Caco-2 (cell line): Measurements from ENCODE around the gene AOPEP. TPM values are rescaled to one million over a fixed set of nuclear protein-coding genes. Genes with fewer than 3 reads are reported as not detected.

Source experiments
- BruUV-seq: library from RNA; stranded (reverse); fragments of 400-500 nt; replicated peaks from 2 replicates; lab custom pipeline; 2021; lab: Mats Ljungman, UMichigan
- CTCF ChIA-PET: fragments of 300-600 bp; sonication (Branson Sonifier 250); formaldehyde crosslinking; loops from one replicate; lab custom pipeline; 2022; ENCODE audit warnings: antibody characterized with exemption; lab: Charles Lee
- POLR2A ChIA-PET: fragments of 300-600 bp; sonication (Branson Sonifier 250); formaldehyde crosslinking; loops from one replicate; lab custom pipeline; 2022; ENCODE audit warnings: antibody characterized with exemption; lab: Charles Lee
- DNase-seq, 2 experiments: peaks; one replicate each; pipeline versions ENCODE4 v3.0.0 to v3.0.0-alpha.2; 2020 to 2022
- H3K27me3 ChIP-seq: replicated peaks from 2 replicates; pipeline ENCODE4 v1.6.0; 2011; ENCODE audit warnings: low read length; ENCODE audit not compliant: control insufficient read depth, insufficient read depth
- H3K36me3 ChIP-seq: 2 replicates; pipeline ENCODE4 v1.5.1; 2011; ENCODE audit warnings: low read length; ENCODE audit not compliant: control insufficient read depth, insufficient read depth
- H3K4me1 ChIP-seq: fragments of 250-450 bp; sonication (Bioruptor Pico); 2 replicates; pipeline ENCODE4 v1.5.1; 2020; ENCODE audit warnings: mild to moderate bottlenecking
- H3K4me3 ChIP-seq: 2 replicates; pipeline ENCODE4 v1.5.1; 2011; ENCODE audit warnings: low read depth, mild to moderate bottlenecking, control low read depth, low read length
- H3K9me3 ChIP-seq: fragments of 250-450 bp; sonication (Bioruptor Pico); 2 replicates; pipeline ENCODE4 v1.5.1; 2020; ENCODE audit warnings: mild to moderate bottlenecking, moderate library complexity
- H3K27ac Mint-ChIP-seq: one replicate; pipeline ENCODE4 v1.8.0; 2022; ENCODE audit warnings: mixed read lengths; ENCODE audit not compliant: unreplicated experiment
- H3K27me3 Mint-ChIP-seq: one replicate; pipeline ENCODE4 v1.8.0; 2022; ENCODE audit warnings: mixed read lengths; ENCODE audit not compliant: insufficient read depth, unreplicated experiment
- H3K36me3 Mint-ChIP-seq: one replicate; pipeline ENCODE4 v1.8.0; 2022; ENCODE audit warnings: mild to moderate bottlenecking, mixed read lengths; ENCODE audit not compliant: insufficient read depth, unreplicated experiment
- H3K4me1 Mint-ChIP-seq: one replicate; pipeline ENCODE4 v1.8.0; 2022; ENCODE audit warnings: low read depth, mixed read lengths; ENCODE audit not compliant: unreplicated experiment
- H3K4me3 Mint-ChIP-seq: one replicate; pipeline ENCODE4 v1.8.0; 2022; ENCODE audit warnings: mild to moderate bottlenecking, moderate library complexity, mixed read lengths; ENCODE audit not compliant: unreplicated experiment
- H3K9me3 Mint-ChIP-seq: one replicate; pipeline ENCODE4 v1.8.0; 2022; ENCODE audit warnings: mixed read lengths; ENCODE audit not compliant: unreplicated experiment
- CTCF ChIP-seq, 2 experiments: fragments of 200-600 bp in 1 of 2; IDR thresholded peaks; 1 replicate in 1 of 2; 2 replicates in 1 of 2; pipeline versions ENCODE4 v1.5.1 to v1.8.0; 2011 to 2022; ENCODE audit warnings: antibody characterized with exemption in 1 of 2, control low read depth in 1 of 2, inconsistent platforms in 1 of 2, low read depth in 1 of 2, low read length in 1 of 2, mild to moderate bottlenecking in 1 of 2, moderate library complexity in 1 of 2; ENCODE audit not compliant: insufficient read depth in 1 of 2, severe bottlenecking in 1 of 2, unreplicated experiment in 1 of 2
- intact Hi-C: fragments of 100-400 bp; cut with micrococcal nuclease; formaldehyde crosslinking; loops from one replicate; pipeline ENCODE4 v1.10.0; 2022; ENCODE audit not compliant: unreplicated experiment
- total RNA-seq: library from RNA; stranded (reverse); gene quantifications from 2 replicates; pipeline ENCODE4 v1.2.3, GENCODE V29; 2022

The AOPEP gene
- total RNA-seq, 1 experiment from 2014 or later, result 63.3 TPM

DNA sequence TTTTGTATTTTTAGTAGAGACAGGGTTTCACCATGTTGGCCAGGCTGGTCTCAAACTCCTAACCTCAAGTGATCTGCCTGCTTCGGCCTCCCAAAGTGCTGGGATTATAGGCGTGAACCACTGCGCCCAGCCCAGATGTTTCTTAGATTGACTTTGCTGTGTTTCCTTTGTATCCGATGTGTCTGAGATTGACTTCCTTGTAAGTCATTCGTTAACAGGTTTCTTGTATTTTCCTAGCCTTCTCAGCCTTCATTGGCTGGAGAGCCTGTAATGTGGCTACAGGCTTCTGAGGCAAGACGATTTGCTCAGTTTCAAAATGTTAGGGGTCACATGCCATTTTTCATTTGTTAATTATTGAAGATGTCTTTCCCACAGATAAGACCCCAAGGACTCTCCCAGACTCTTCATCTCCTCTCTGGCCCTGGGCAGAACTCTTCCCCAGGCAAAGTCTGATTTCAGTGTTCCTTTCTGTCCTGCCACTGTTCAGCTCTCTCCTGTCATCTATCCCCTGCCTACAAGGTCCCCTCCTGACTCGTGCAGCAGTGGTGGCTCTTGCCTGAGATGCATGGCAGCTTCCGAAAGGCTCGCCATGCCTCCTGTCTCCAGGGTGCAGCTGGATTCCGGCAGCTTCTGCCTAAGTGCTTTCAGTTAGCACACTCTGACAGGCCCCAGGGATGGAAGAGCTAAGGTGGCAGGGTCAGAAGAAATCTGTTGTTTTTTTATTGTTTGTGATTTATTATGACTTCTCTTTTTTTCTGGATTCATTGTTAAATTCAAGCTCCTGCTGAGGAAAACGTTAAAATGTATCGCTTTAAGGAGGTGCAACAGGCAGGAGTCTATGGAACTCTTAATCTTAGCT, 206.4 kb downstream of the AOPEP start:
- peaks cover 32% of the 10 kb centered on the region for H3K4me1 Mint-ChIP-seq
- no peaks in the 10 kb centered on the region for H3K36me3 Mint-ChIP-seq
- H3K27ac Mint-ChIP-seq, result peak overlapping the region; percentile 10
- no peaks in the 10 kb centered on the region for H3K36me3 ChIP-seq
- H3K27me3 ChIP-seq, result no peaks in the 10 kb centered on the region
- TF ChIP-seq CTCF (IDR thresholded peaks at IDR 0.05; ENCODE audit: insufficient read depth in 1 of 2, low read depth in 1 of 2, low read length in 1 of 2, severe bottlenecking in 1 of 2, unreplicated experiment in 1 of 2), result no peak
- ChIA-PET POLR2A (no interaction called here), CTCF (interaction anchor here (1.1 kb wide), 1 partner anchor 195 kb away, joined by 3 read pairs; no protein-coding TSS in a partner anchor)
- no peak overlapping the region for H3K4me3 Mint-ChIP-seq
- intact Hi-C loops, result loop anchor here (5.0 kb wide), 1 partner anchor 59 kb away; no protein-coding TSS in a partner anchor
- peaks cover 9% of the 10 kb centered on the region for H3K9me3 Mint-ChIP-seq
- no peaks in the 10 kb centered on the region for H3K9me3 ChIP-seq
- peaks cover 31% of the 10 kb centered on the region for H3K4me1 ChIP-seq
- no peak overlapping the region for H3K4me3 ChIP-seq
- H3K27me3 Mint-ChIP-seq, result no peaks in the 10 kb centered on the region
- no TSS peak for BruUV-seq
- no peak for DNase-seq

DNA sequence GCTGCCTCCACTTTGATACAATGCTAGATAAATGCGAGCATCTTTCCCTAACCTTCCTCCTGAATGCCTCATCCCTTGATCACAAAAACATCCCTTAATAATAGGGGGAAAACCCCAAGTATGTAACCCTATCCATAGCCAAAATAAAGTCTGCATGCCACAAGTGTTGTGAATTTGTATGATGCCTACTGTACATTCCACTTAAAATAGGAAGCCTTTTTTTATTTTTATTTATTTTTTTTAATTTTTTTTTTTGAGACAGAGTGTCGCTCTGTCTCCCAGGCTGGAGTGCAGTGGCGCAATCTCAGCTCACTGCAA, 207.0 kb downstream of the AOPEP start:
- Mint-ChIP-seq H3K36me3 (no peaks in the 10 kb centered on the region), H3K9me3 (peaks cover 10% of the 10 kb centered on the region), H3K4me1 (peaks cover 34% of the 10 kb centered on the region), H3K27ac (peak overlapping the region; percentile 10), H3K4me3 (no peak overlapping the region), H3K27me3 (no peaks in the 10 kb centered on the region)
- intact Hi-C loops, result loop anchor here (5.0 kb wide), 1 partner anchor 59 kb away; no protein-coding TSS in a partner anchor
- no peaks in the 10 kb centered on the region for H3K9me3 ChIP-seq
- CTCF ChIA-PET, result interaction anchor here (1.1 kb wide), 1 partner anchor 194 kb away, joined by 3 read pairs; no protein-coding TSS in a partner anchor
- DNase-seq, result no peak
- H3K36me3 ChIP-seq, result no peaks in the 10 kb centered on the region
- no peaks in the 10 kb centered on the region for H3K27me3 ChIP-seq
- no TSS peak for BruUV-seq
- H3K4me3 ChIP-seq, result no peak overlapping the region
- TF ChIP-seq CTCF (IDR thresholded peaks at IDR 0.05; ENCODE audit: insufficient read depth in 1 of 2, low read depth in 1 of 2, low read length in 1 of 2, severe bottlenecking in 1 of 2, unreplicated experiment in 1 of 2), result no peak
- POLR2A ChIA-PET, result no interaction called here
- peaks cover 31% of the 10 kb centered on the region for H3K4me1 ChIP-seq

GRCh38 chr9:94934816-94935328, 208.4 kb downstream of the AOPEP start:
- Histone ChIP-seq H3K9me3 (no peaks in the 10 kb centered on the region), H3K27me3 (no peaks in the 10 kb centered on the region), H3K4me3 (no peak overlapping the region), H3K4me1 (peaks cover 31% of the 10 kb centered on the region), H3K36me3 (no peaks in the 10 kb centered on the region)
- Mint-ChIP-seq H3K36me3 (no peaks in the 10 kb centered on the region), H3K9me3 (peaks cover 10% of the 10 kb centered on the region), H3K27me3 (no peaks in the 10 kb centered on the region), H3K27ac (no peak overlapping the region), H3K4me3 (no peak overlapping the region), H3K4me1 (peaks cover 32% of the 10 kb centered on the region)
- BruUV-seq, result no TSS peak
- DNase-seq, result no peak
- POLR2A ChIA-PET, result no interaction called here
- no peak for TF ChIP-seq CTCF (IDR thresholded peaks at IDR 0.05; ENCODE audit: insufficient read depth in 1 of 2, low read depth in 1 of 2, low read length in 1 of 2, severe bottlenecking in 1 of 2, unreplicated experiment in 1 of 2)
- intact Hi-C loops, result loop anchor here (5.0 kb wide), 1 partner anchor 57 kb away; no protein-coding TSS in a partner anchor
- CTCF ChIA-PET, result interaction anchor here (0.6 kb wide), 1 partner anchor 78 kb away, joined by 4 read pairs; no protein-coding TSS in a partner anchor
